ENCODE measurements around the gene CHCHD1.
A peak's percentile ranks its signal among the peaks of the same experiment; 100 is the strongest.
"Not testable (repeated sequence)": the region's sequence is repeated elsewhere in the genome, so short reads cannot be mapped to it uniquely, and the experiment has no call there.

Gene CHCHD1

GRCh38 chr10:73769396-73769795 lies 12.5 kb upstream of the CHCHD1 start:
- DNase-seq, result no peak

GRCh38 chr10:73771722-73772280 lies 10.0 kb upstream of the CHCHD1 start:
- peak; percentile 80 to 86 for DNase-seq

- DNase-seq, result peak; percentile 87 to 91
These were observed 9.3 kb upstream of the CHCHD1 start for GRCh38 chr10:73772281-73773151.

- DNase-seq, result peak in 1 of 2 donors; percentile 19
These were observed 8.5 kb upstream of the CHCHD1 start for GRCh38 chr10:73773152-73773879.

GRCh38 chr10:73774637-73775036 lies 7.2 kb upstream of the CHCHD1 start:
- DNase-seq, result peak; percentile 56 to 66

- no peak for DNase-seq
These were observed 2.8 kb upstream of the CHCHD1 start for GRCh38 chr10:73779018-73779417.

GRCh38 chr10:73779539-73780197 lies 2.2 kb upstream of the CHCHD1 start:
- no peak for DNase-seq

GRCh38 chr10:73780301-73780700 lies 1.5 kb upstream of the CHCHD1 start:
- no peak for DNase-seq

- DNase-seq, result no peak
These were observed 882 bp upstream of the CHCHD1 start for GRCh38 chr10:73780966-73781365.

GRCh38 chr10:73781548-73781878 lies 335 bp upstream of the CHCHD1 start:
- DNase-seq, result no peak

GRCh38 chr10:73782749-73783085 lies 869 bp downstream of the CHCHD1 start:
- DNase-seq, result no peak

GRCh38 chr10:73785211-73785720 lies 3.4 kb downstream of the CHCHD1 start, which contains the start of gene ZSWIM8:
TSS of gene ZSWIM8 (plus strand) at chr10:73785606. CDS start at chr10:73785879, 273 bp downstream.
- peak; percentile 91 to 93 for DNase-seq

- peak; percentile 29 to 62 for DNase-seq
These were observed 4.1 kb downstream of the CHCHD1 start for GRCh38 chr10:73785721-73786511.

- no peak for DNase-seq
These were observed 4.7 kb downstream of the CHCHD1 start for GRCh38 chr10:73786512-73786885.

GRCh38 chr10:73787031-73787800 lies 5.4 kb downstream of the CHCHD1 start:
- DNase-seq, result not testable (repeated sequence)

- no peak for DNase-seq
These were observed 7.2 kb downstream of the CHCHD1 start for GRCh38 chr10:73788864-73789658.

GRCh38 chr10:73789659-73790055 lies 7.8 kb downstream of the CHCHD1 start:
- DNase-seq, result no peak

GRCh38 chr10:73790886-73791625 lies 9.2 kb downstream of the CHCHD1 start:
- DNase-seq, result no peak

GRCh38 chr10:73791871-73792400 lies 10.1 kb downstream of the CHCHD1 start:
- DNase-seq, result no peak

GRCh38 chr10:73793456-73793855 lies 11.6 kb downstream of the CHCHD1 start:
- no peak for DNase-seq

All from CD4-positive, alpha-beta T cell treated with Interleukin-4 for 1 hour (primary cell).